HEK293 (cell line): ENCODE results near the gene PKN3.

Experiments
- CTCF ChIA-PET: fragments of 350-600 bp; formaldehyde crosslinking; extraction: SDS; loops from one replicate; lab custom pipeline; 2021; ENCODE audit warnings: antibody characterized with exemption; lab: Yijun Ruan, JAX
- POLR2A ChIA-PET: fragments of 300-600 bp; formaldehyde crosslinking; extraction: SDS; loops from one replicate; lab custom pipeline; 2020; ENCODE audit warnings: antibody characterized with exemption, inconsistent platforms; lab: Yijun Ruan, JAX
- H3K27ac ChIP-seq: fragments of 200-500 bp; sonication (Bioruptor generic); 2 replicates; pipeline ENCODE4 v1.5.1; 2014; ENCODE audit warnings: low read depth, low read length, control low read depth, inconsistent platforms; ENCODE audit errors: extremely low read depth
- H3K36me3 ChIP-seq, 2 experiments: fragments of 200-500 bp in 1 of 2; sonication (Bioruptor generic) in 1 of 2; 1 replicate in 1 of 2; 2 replicates in 1 of 2; pipeline ENCODE4 v1.5.1; 2014 to 2017; ENCODE audit warnings: inconsistent platforms in 2 of 2, low read length in 2 of 2; ENCODE audit not compliant: control insufficient read depth in 2 of 2, insufficient read depth in 1 of 2
- H3K4me1 ChIP-seq: fragments of 200-500 bp; sonication (Bioruptor generic); 2 replicates; pipeline ENCODE4 v1.5.1; 2014; ENCODE audit warnings: mild to moderate bottlenecking, low read length, inconsistent platforms; ENCODE audit not compliant: control insufficient read depth, insufficient read depth
- H3K4me3 ChIP-seq: 2 replicates; pipeline ENCODE4 v1.5.1; 2011; ENCODE audit warnings: low read depth, mild to moderate bottlenecking, control low read depth, low read length, moderate library complexity
- H3K9me3 ChIP-seq: fragments of 200-500 bp; sonication (Bioruptor generic); 2 replicates; pipeline ENCODE4 v1.5.1; 2014; ENCODE audit warnings: low read depth, low read length, inconsistent platforms; ENCODE audit not compliant: control insufficient read depth, insufficient read depth
- CTCF ChIP-seq: fragments of 450-650 bp; formaldehyde crosslinking; IDR thresholded peaks from 2 replicates; pipeline ENCODE4 v1.5.1; 2016; ENCODE audit warnings: missing biosample characterization, missing genetic modification characterization
- HOXD13 ChIP-seq: sonication (generic); formaldehyde crosslinking; IDR thresholded peaks from 2 replicates; pipeline ENCODE4 v1.8.0; 2022; ENCODE audit warnings: missing genetic modification reagents, borderline replicate concordance
- KLF1 ChIP-seq: fragments of 450-650 bp; formaldehyde crosslinking; IDR thresholded peaks from 2 replicates; pipeline ENCODE4 v1.5.1; 2016; ENCODE audit warnings: missing biosample characterization, missing genetic modification characterization
- MYNN ChIP-seq: fragments of 450-650 bp; formaldehyde crosslinking; IDR thresholded peaks from 2 replicates; pipeline ENCODE4 v1.5.1; 2016; ENCODE audit warnings: missing biosample characterization, missing genetic modification characterization, borderline replicate concordance
- PRDM10 ChIP-seq: fragments of 450-650 bp; formaldehyde crosslinking; IDR thresholded peaks from 2 replicates; pipeline ENCODE4 v1.5.1; 2016; ENCODE audit warnings: missing biosample characterization, missing genetic modification characterization
- RBAK ChIP-seq: fragments of 450-650 bp; formaldehyde crosslinking; IDR thresholded peaks from 2 replicates; pipeline ENCODE4 v1.5.1; 2016; ENCODE audit warnings: missing biosample characterization, missing genetic modification characterization
- SCRT2 ChIP-seq: fragments of 450-650 bp; formaldehyde crosslinking; IDR thresholded peaks from 2 replicates; pipeline ENCODE4 v1.5.1; 2016; ENCODE audit warnings: missing biosample characterization, missing genetic modification characterization
- ZBTB17 ChIP-seq: fragments of 450-650 bp; formaldehyde crosslinking; IDR thresholded peaks from 2 replicates; pipeline ENCODE4 v1.5.1; 2016; ENCODE audit warnings: missing biosample characterization, missing genetic modification characterization
- ZNF114 ChIP-seq: fragments of 450-650 bp; formaldehyde crosslinking; IDR thresholded peaks from 2 replicates; pipeline ENCODE4 v1.5.0; 2017; ENCODE audit warnings: missing biosample characterization, missing genetic modification characterization
- ZNF2 ChIP-seq: fragments of 450-650 bp; formaldehyde crosslinking; IDR thresholded peaks from 2 replicates; pipeline ENCODE4 v1.5.1; 2016; ENCODE audit warnings: missing biosample characterization, missing genetic modification characterization
- ZNF548 ChIP-seq: fragments of 450-650 bp; formaldehyde crosslinking; IDR thresholded peaks from 2 replicates; pipeline ENCODE4 v1.5.1; 2016; ENCODE audit warnings: missing biosample characterization, missing genetic modification characterization
- ZNF571 ChIP-seq: fragments of 450-650 bp; formaldehyde crosslinking; IDR thresholded peaks from 2 replicates; pipeline ENCODE4 v1.5.0; 2017; ENCODE audit warnings: missing biosample characterization, missing genetic modification characterization
- ZNF639 ChIP-seq: fragments of 450-650 bp; formaldehyde crosslinking; IDR thresholded peaks from 2 replicates; pipeline ENCODE4 v1.5.1; 2016; ENCODE audit warnings: missing biosample characterization, missing genetic modification characterization
- ZNF658 ChIP-seq: fragments of 450-650 bp; formaldehyde crosslinking; IDR thresholded peaks from 2 replicates; pipeline ENCODE4; 2016; ENCODE audit warnings: missing biosample characterization, missing genetic modification characterization
- ZNF701 ChIP-seq: fragments of 450-650 bp; formaldehyde crosslinking; IDR thresholded peaks from 2 replicates; pipeline ENCODE4 v1.5.1; 2016; ENCODE audit warnings: missing biosample characterization, missing genetic modification characterization
- TF ChIP-seq, protein P1 (sequence below): fragments of 450-650 bp; formaldehyde crosslinking; IDR thresholded peaks from 2 replicates; pipeline ENCODE4 v1.5.1; 2016; ENCODE audit warnings: missing biosample characterization, missing genetic modification characterization

PKN3 gene

GRCh38 chr9:128753627-128754026 is 51.3 kb downstream of the PKN3 start:
- TF ChIP-seq SCRT2 (tag by site-specific recombination) (peak; percentile 33; the same call in 1 of the 2 replicates), RBAK (tag by site-specific recombination) (no peak), MYNN (tag by site-specific recombination) (no peak), PRDM10 (tag by site-specific recombination) (0 out of 2 replicates have a peak, but pooled peaks have one; percentile 27)
- Histone ChIP-seq H3K27ac (no peak overlapping the region), H3K36me3 (peaks cover 0 to 53% of the 10 kb centered on the region in 2 experiments; a peak in 1 of 3 replicates), H3K4me3 (no peak overlapping the region), H3K4me1 (no peaks in the 10 kb centered on the region), H3K9me3 (no peaks in the 10 kb centered on the region)
- ChIA-PET CTCF (interaction anchor here (1.0 kb wide), 1 partner anchor 21 kb away, joined by 3 read pairs; no protein-coding TSS in a partner anchor), POLR2A (no interaction called here)

DNA sequence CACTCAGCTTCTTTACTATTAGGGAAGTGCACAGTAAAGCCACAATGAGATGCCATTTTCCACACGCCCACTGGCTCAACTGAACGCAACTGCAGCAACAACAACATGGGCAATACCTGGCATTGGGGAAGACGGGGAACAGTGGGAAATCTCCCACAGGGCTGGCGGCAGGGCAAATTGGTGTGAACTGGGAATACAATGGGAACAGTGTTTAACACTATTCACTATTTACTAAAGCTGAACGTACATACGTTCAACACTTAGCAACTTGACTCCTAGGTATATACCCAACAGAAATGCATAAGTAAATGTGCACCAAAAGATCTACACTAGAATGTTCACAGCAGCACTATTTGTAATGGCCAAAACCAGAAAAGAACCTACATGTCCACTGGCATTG is 55.3 kb downstream of the PKN3 start:
- CTCF ChIA-PET = interaction anchor here (0.6 to 2.9 kb wide), 3 partner anchors 24 to 1265 kb away, joined by 3 to 13 read pairs (median 6); no protein-coding TSS in a partner anchor
- TF ChIP-seq, protein P1, sequence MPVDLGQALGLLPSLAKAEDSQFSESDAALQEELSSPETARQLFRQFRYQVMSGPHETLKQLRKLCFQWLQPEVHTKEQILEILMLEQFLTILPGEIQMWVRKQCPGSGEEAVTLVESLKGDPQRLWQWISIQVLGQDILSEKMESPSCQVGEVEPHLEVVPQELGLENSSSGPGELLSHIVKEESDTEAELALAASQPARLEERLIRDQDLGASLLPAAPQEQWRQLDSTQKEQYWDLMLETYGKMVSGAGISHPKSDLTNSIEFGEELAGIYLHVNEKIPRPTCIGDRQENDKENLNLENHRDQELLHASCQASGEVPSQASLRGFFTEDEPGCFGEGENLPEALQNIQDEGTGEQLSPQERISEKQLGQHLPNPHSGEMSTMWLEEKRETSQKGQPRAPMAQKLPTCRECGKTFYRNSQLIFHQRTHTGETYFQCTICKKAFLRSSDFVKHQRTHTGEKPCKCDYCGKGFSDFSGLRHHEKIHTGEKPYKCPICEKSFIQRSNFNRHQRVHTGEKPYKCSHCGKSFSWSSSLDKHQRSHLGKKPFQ (tag by site-specific recombination) = peak; percentile 30; the same call in 1 of the 2 replicates
- no peak for TF ChIP-seq HOXD13 (CRISPR knock-in tag)
- TF ChIP-seq, all 188 proteins: peak for 1
- H3K4me1 ChIP-seq = no peaks in the 10 kb centered on the region
- no peak overlapping the region for H3K4me3 ChIP-seq
- H3K36me3 ChIP-seq = peaks cover 0 to 30% of the 10 kb centered on the region in 2 experiments; a peak in 1 of 3 replicates
- H3K9me3 ChIP-seq = no peaks in the 10 kb centered on the region
- POLR2A ChIA-PET = interaction anchor here (0.6 to 0.7 kb wide), 2 partner anchors 12 to 110 kb away, joined by 4 read pairs; no protein-coding TSS in a partner anchor
- no peak overlapping the region for H3K27ac ChIP-seq

- no peaks in the 10 kb centered on the region for H3K9me3 ChIP-seq
- no peak overlapping the region for H3K4me3 ChIP-seq
- CTCF ChIA-PET = no interaction called here
- no peak for TF ChIP-seq ZNF548 (tag by site-specific recombination)
- TF ChIP-seq ZBTB17 = no peak
- no peak for TF ChIP-seq KLF1
- no peak for TF ChIP-seq ZNF114 (tag by site-specific recombination)
- peaks cover 0 to 9% of the 10 kb centered on the region in 2 experiments; a peak in 1 of 3 replicates for H3K36me3 ChIP-seq
- no peak overlapping the region for H3K27ac ChIP-seq
- POLR2A ChIA-PET = no interaction called here
- no peaks in the 10 kb centered on the region for H3K4me1 ChIP-seq
These were observed 60.6 kb downstream of the PKN3 start for GRCh38 chr9:128762671-128763449.

DNA sequence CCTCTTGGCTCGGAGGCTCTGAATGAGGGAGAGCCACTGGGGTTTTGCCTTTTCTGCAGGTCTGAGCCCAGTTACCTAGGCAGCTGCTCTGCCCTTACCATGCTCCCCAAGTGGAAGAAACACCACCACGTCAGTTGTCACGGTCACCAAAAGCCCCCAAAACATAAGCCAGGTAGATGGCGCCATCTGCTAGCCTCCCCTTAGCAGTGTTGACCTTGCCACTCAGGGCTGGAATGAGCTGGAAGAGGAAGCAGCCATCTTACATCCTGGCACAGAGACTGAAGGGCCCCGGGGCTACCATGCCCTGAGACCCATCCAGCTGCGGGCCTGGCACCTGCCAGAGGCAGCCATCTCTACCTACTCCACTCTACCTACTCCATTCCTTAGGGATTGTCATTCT is 62.1 kb downstream of the PKN3 start:
- Histone ChIP-seq H3K9me3 (no peaks in the 10 kb centered on the region), H3K36me3 (peaks cover 0 to 14% of the 10 kb centered on the region in 2 experiments; a peak in 1 of 3 replicates)
- ChIA-PET CTCF (interaction anchor here (0.6 to 2.1 kb wide), 3 partner anchors 31 to 423 kb away, joined by 4 to 6 read pairs (median 5); no protein-coding TSS in a partner anchor), POLR2A (no interaction called here)
- TF ChIP-seq CTCF (tag by site-specific recombination) (0 out of 2 replicates have a peak, but pooled peaks have one; percentile 15), ZNF639 (no peak), ZNF2 (tag by site-specific recombination) (no peak), ZNF571 (tag by site-specific recombination) (no peak), ZNF658 (no peak), ZNF701 (tag by site-specific recombination) (no peak)
- TF ChIP-seq, all 188 proteins: peak for 1
- no peak overlapping the region for H3K27ac ChIP-seq
- no peak overlapping the region for H3K4me3 ChIP-seq
- no peaks in the 10 kb centered on the region for H3K4me1 ChIP-seq
